Astrocyte (in vitro differentiated cells and primary cell): ENCODE measurements around the gene ZBTB7C.

Experiments used
- EZH2 ChIP-seq: IDR thresholded peaks from 2 replicates; pipeline ENCODE4 v1.6.1; 2012; ENCODE audit warnings: mild to moderate bottlenecking, low read length, inconsistent platforms; ENCODE audit not compliant: insufficient read depth
- TF ChIP-seq, protein P1 (sequence below): IDR thresholded peaks from 2 replicates; pipeline ENCODE4 v1.5.1; 2011; ENCODE audit warnings: low read depth, mild to moderate bottlenecking, inconsistent platforms, low read length, moderate library complexity; ENCODE audit not compliant: insufficient read depth

DNA sequence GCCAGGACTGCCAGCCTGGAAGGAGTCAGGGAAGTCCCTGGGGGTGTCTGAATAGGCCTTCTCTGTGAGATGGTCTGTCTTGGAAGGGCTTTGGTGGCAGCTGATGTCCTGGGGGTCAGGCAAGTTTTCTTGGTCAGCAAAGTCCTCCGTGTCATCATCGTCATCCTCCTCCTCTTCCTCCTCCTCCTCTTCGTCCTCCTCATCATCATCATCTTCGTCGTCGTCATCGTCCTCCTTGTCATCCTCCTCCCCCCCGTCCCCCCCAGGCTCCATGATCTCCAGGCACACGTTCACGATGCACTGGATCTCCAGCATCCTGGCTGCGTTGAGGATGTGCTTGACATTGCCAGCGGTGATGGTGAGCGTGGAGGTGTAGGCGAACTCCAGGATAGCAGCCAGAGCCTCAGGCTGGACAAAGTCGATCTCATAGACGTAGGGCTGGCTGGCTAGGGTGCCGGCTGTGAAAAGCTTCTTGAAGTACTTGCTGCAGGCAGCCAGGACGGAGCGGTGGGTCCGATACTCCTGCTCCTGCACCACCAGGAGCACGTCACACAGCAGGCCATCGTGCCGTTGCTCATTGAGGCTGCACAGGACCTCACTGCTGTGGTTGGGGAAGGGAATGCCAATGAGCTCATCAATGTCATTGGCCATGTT lies 368.6 kb downstream of the ZBTB7C start:
- no peak for TF ChIP-seq EZH2
- TF ChIP-seq, protein P1, sequence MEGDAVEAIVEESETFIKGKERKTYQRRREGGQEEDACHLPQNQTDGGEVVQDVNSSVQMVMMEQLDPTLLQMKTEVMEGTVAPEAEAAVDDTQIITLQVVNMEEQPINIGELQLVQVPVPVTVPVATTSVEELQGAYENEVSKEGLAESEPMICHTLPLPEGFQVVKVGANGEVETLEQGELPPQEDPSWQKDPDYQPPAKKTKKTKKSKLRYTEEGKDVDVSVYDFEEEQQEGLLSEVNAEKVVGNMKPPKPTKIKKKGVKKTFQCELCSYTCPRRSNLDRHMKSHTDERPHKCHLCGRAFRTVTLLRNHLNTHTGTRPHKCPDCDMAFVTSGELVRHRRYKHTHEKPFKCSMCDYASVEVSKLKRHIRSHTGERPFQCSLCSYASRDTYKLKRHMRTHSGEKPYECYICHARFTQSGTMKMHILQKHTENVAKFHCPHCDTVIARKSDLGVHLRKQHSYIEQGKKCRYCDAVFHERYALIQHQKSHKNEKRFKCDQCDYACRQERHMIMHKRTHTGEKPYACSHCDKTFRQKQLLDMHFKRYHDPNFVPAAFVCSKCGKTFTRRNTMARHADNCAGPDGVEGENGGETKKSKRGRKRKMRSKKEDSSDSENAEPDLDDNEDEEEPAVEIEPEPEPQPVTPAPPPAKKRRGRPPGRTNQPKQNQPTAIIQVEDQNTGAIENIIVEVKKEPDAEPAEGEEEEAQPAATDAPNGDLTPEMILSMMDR: no peak
